B cell (primary cell): Measurements from ENCODE around the gene SDC1. TPM values are rescaled to one million over a fixed set of nuclear protein-coding genes. Genes with fewer than 3 reads are reported as not detected.

Experiments used
- ATAC-seq: fragments of 200-7000 bp; cut with Tn5 transposase; one replicate; pipeline ENCODE4 v1.10.0; 2021; ENCODE audit warnings: low read depth, mild to moderate bottlenecking, moderate number of reproducible peaks, moderate library complexity
- CTCF ChIA-PET: fragments of 350-600 bp; sonication (Branson Sonifier 250); formaldehyde crosslinking; loops from one replicate; lab custom pipeline; 2021; ENCODE audit warnings: antibody characterized with exemption, inconsistent platforms; lab: Charles Lee
- POLR2A ChIA-PET: fragments of 350-600 bp; sonication (Branson Sonifier 250); formaldehyde crosslinking; loops from one replicate; lab custom pipeline; 2021; ENCODE audit warnings: antibody characterized with exemption; lab: Charles Lee
- DNase-seq: peaks from one replicate; pipeline ENCODE4 v3.0.0; 2013
- H2AFZ ChIP-seq: 2 replicates; pipeline ENCODE4 v1.6.1; 2012; ENCODE audit warnings: mild to moderate bottlenecking, low read depth, low read length; ENCODE audit not compliant: insufficient read depth, poor library complexity, severe bottlenecking
- H3K27ac ChIP-seq, 2 donors: 1 replicate in 1 of 2; 2 replicates in 1 of 2; pipeline ENCODE4 v1.5.1; 2012 to 2013; ENCODE audit warnings: low read length in 2 of 2, mild to moderate bottlenecking in 2 of 2, moderate library complexity in 1 of 2
- H3K27me3 ChIP-seq, 4 experiments: fragments of 200-600 bp in 1 of 4; sonication (generic) in 1 of 4; replicated peaks in 1 of 4; 1 replicate in 2 of 4; 2 replicates in 2 of 4; pipeline versions ENCODE4 v1.6.1 to v1.7.0; 2013 to 2016; ENCODE audit warnings: low read length in 3 of 4, mild to moderate bottlenecking in 2 of 4, mixed read lengths in 1 of 4, moderate library complexity in 1 of 4; ENCODE audit not compliant: insufficient read depth in 4 of 4, control insufficient read depth in 3 of 4; ENCODE audit errors: control extremely low read depth in 1 of 4
- H3K36me3 ChIP-seq, 2 experiments: replicated peaks in 1 of 2; 1 replicate in 1 of 2; 2 replicates in 1 of 2; pipeline versions ENCODE4 v1.6.1 to v1.7.1; 2013; ENCODE audit warnings: low read length in 1 of 2; ENCODE audit not compliant: insufficient read depth in 2 of 2, control insufficient read depth in 1 of 2; ENCODE audit errors: control extremely low read depth in 1 of 2, extremely low read depth in 1 of 2
- H3K4me1 ChIP-seq, 2 donors: fragments of 200-600 bp in 1 of 2; sonication (generic) in 1 of 2; 1 replicate in 1 of 2; 2 replicates in 1 of 2; pipeline versions ENCODE4 v1.5.1 to v1.6.1; 2013 to 2017; ENCODE audit warnings: low read length in 2 of 2; ENCODE audit not compliant: control insufficient read depth in 2 of 2, insufficient read depth in 2 of 2
- H3K4me2 ChIP-seq: replicated peaks from 2 replicates; pipeline ENCODE3; 2012; ENCODE audit warnings: mild to moderate bottlenecking, low read depth, low read length; ENCODE audit not compliant: poor library complexity, severe bottlenecking
- H3K4me3 ChIP-seq, 5 experiments: fragments of 200-600 bp in 1 of 5; sonication (generic) in 1 of 5; 1 replicate in 3 of 5; 2 replicates in 2 of 5; pipeline versions ENCODE4 v1.5.1 to v1.7.0; 2011 to 2016; ENCODE audit warnings: low read length in 4 of 5, mild to moderate bottlenecking in 4 of 5, low read depth in 2 of 5, control low read depth in 1 of 5, moderate library complexity in 1 of 5; ENCODE audit not compliant: insufficient read depth in 1 of 5; ENCODE audit errors: control extremely low read depth in 1 of 5, extremely low read depth in 1 of 5
- H3K79me2 ChIP-seq: fragments of 200-600 bp; sonication (generic); one replicate; pipeline ENCODE4 v1.6.0; 2016; ENCODE audit warnings: low read length; ENCODE audit not compliant: control insufficient read depth, insufficient read depth
- H3K9ac ChIP-seq: fragments of 200-600 bp; sonication (generic); 2 replicates; pipeline ENCODE4 v1.6.1; 2017; ENCODE audit warnings: mild to moderate bottlenecking, low read length, moderate library complexity
- H3K9me3 ChIP-seq, 3 donors: one replicate each; pipeline versions ENCODE4 v1.6.1 to v1.7.1; 2013; ENCODE audit warnings: low read length in 2 of 3; ENCODE audit not compliant: control insufficient read depth in 2 of 3, insufficient read depth in 1 of 3; ENCODE audit errors: control extremely low read depth in 1 of 3
- H4K20me1 ChIP-seq: 2 replicates; pipeline ENCODE4 v1.6.0; 2012; ENCODE audit warnings: mild to moderate bottlenecking, low read length; ENCODE audit not compliant: insufficient read depth, control insufficient read depth, poor library complexity, severe bottlenecking
- H3K27ac Mint-ChIP-seq: one replicate; pipeline ENCODE4 v1.8.0; 2021; ENCODE audit warnings: mixed read lengths
- H3K27me3 Mint-ChIP-seq: one replicate; pipeline ENCODE4 v1.8.0; 2021; ENCODE audit warnings: mixed read lengths
- H3K4me1 Mint-ChIP-seq: one replicate; pipeline ENCODE4 v1.8.0; 2021; ENCODE audit warnings: mixed read lengths
- H3K4me3 Mint-ChIP-seq: one replicate; pipeline ENCODE4 v1.8.0; 2021; ENCODE audit warnings: mixed read lengths
- H3K9me3 Mint-ChIP-seq: one replicate; pipeline ENCODE4 v1.8.0; 2022; ENCODE audit warnings: mixed read lengths; ENCODE audit not compliant: insufficient read depth
- CTCF ChIP-seq: fragments of 200-600 bp; IDR thresholded peaks from one replicate; pipeline ENCODE4 v1.8.0; 2022; ENCODE audit warnings: antibody characterized with exemption, mild to moderate bottlenecking
- EZH2 ChIP-seq: IDR thresholded peaks from 2 replicates; pipeline ENCODE4 v1.6.1; 2012; ENCODE audit warnings: borderline replicate concordance, low read depth, mild to moderate bottlenecking, moderate library complexity, low read length; ENCODE audit not compliant: insufficient read depth, poor library complexity, severe bottlenecking
- WGBS: methylation state at CpG from one replicate; pipeline ENCODE4 v1.1.5; 2013; ENCODE audit warnings: missing lambda C conversion rate; ENCODE audit not compliant: insufficient coverage; 5-methylcytosine and 5-hydroxymethylcytosine counted together
- intact Hi-C: fragments of 100-400 bp; cut with micrococcal nuclease; formaldehyde crosslinking; loops from one replicate; pipeline ENCODE4 v1.10.0; 2022
- polyA plus RNA-seq: library from polyadenylated mRNA; depleted of rRNA; stranded (reverse); fragments of >200 nt; gene quantifications from 2 replicates; pipeline ENCODE4 v1.2.3, GENCODE V29; 2012
- total RNA-seq, 2 donors: library from RNA; stranded (reverse); fragments of 120-200 nt in 1 of 2; gene quantifications; 1 replicate in 1 of 2; 2 replicates in 1 of 2; pipeline versions ENCODE4 v1.2.3 to v1.2.4, GENCODE V29; 2013 to 2022

SDC1 gene
- total and polyA plus RNA-seq, 2 donors (not counting 1 experiment from before 2014, with no cell fraction given): 0.22 TPM; not detected in 1

DNA sequence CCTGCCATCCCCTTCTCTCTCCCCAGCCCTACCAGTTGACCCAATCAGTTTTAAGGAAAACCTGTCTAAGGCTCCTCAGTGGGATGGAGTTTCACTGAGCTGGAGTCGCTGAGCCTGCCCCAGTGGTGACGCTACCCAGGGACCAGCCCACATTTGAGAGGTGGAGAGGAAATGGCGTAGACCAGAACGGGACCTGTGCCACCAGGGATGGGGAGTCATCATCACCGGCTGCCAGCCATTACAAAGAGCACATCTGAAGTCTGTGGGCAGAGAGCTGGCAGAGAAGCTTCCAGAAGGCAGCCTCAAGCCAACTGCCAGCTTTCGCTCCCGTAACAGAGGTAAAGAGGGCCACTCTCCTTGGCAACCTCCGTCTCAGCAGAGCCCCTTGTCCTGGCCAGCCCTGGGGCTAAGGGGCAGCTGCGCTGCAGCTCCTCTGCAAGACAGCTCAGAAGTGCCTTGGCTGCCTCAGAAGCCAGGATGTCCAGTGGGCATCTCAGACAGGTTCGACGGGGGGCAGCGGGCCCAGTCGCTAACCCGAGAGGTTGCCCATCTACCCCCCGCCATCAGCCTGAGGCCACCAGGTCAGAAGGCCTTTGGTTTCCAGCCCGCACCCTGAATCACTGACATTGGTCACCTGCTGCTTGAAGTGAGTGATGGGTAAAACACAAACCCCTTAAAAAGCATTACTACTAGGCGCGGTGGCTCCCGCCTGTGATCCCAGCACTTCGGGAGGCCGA lies 15.4 kb downstream of the SDC1 start:
- H3K9me3 Mint-ChIP-seq: no peaks in the 10 kb centered on the region
- peaks cover 7% of the 10 kb centered on the region for H3K4me1 Mint-ChIP-seq
- Histone ChIP-seq H2AFZ (no peak overlapping the region), H3K36me3 (no peaks in the 10 kb centered on the region), H3K4me1 (no peaks in the 10 kb centered on the region), H3K4me2 (no peak overlapping the region), H3K9ac (no peak overlapping the region), H3K4me3 (no peak overlapping the region), H4K20me1 (no peaks in the 10 kb centered on the region), H3K79me2 (no peaks in the 10 kb centered on the region), H3K9me3 (no peaks in the 10 kb centered on the region), H3K27ac (no peak overlapping the region), H3K27me3 (no peaks in the 10 kb centered on the region)
- CTCF ChIA-PET: no interaction called here
- no peak overlapping the region for H3K27ac Mint-ChIP-seq
- H3K4me3 Mint-ChIP-seq: no peak overlapping the region
- ATAC-seq: no peak
- no peak for DNase-seq
- 95% methylated on average over 21 of the region's 21 CpGs for WGBS
- H3K27me3 Mint-ChIP-seq: no peaks in the 10 kb centered on the region
- intact Hi-C loops: no loop called here
- POLR2A ChIA-PET: no interaction called here
- no peak for TF ChIP-seq EZH2
- no peak for TF ChIP-seq CTCF

DNA sequence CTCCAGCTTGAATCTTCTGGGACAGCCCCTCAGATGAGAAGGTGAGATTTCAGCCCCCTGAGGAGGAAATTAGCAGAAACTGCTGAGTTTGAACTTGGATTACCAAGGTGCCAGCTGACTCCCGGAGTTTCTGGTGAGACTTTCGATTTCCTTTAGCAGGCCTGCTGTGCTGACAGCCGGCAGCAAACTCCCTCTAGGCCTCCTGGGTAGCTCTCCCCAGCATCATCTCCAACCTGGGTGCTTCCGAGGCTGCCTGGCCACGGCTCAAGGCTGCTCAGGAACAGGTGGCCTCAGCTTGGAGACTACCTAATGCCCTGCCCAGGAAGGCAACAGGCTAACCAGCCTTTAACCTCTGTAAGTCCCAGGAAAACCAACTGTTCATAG lies 16.5 kb downstream of the SDC1 start:
- DNase-seq: no peak
- TF ChIP-seq CTCF: no peak
- TF ChIP-seq EZH2: no peak
- Histone ChIP-seq H2AFZ (no peak overlapping the region), H3K4me3 (no peak overlapping the region), H3K79me2 (no peaks in the 10 kb centered on the region), H3K4me1 (no peaks in the 10 kb centered on the region), H3K27ac (no peak overlapping the region), H3K27me3 (no peaks in the 10 kb centered on the region), H3K4me2 (no peak overlapping the region), H3K9ac (no peak overlapping the region), H3K36me3 (no peaks in the 10 kb centered on the region), H3K9me3 (peaks cover 0 to 3% (median 0%) of the 10 kb centered on the region in 3 donors), H4K20me1 (no peaks in the 10 kb centered on the region)
- POLR2A ChIA-PET: no interaction called here
- H3K27me3 Mint-ChIP-seq: no peaks in the 10 kb centered on the region
- WGBS: 64% methylated on average over 5 of the region's 5 CpGs
- no peak for ATAC-seq
- intact Hi-C loops: no loop called here
- H3K4me1 Mint-ChIP-seq: peaks cover 7% of the 10 kb centered on the region
- no peak overlapping the region for H3K27ac Mint-ChIP-seq
- CTCF ChIA-PET: no interaction called here
- H3K9me3 Mint-ChIP-seq: no peaks in the 10 kb centered on the region
- no peak overlapping the region for H3K4me3 Mint-ChIP-seq
